ENCODE measurements around the gene SETD7. TPM values are rescaled to one million over a fixed set of nuclear protein-coding genes. Genes with fewer than 3 reads are reported as not detected.
"Not testable (repeated sequence)": the region's sequence is repeated elsewhere in the genome, so short reads cannot be mapped to it uniquely, and the experiment has no call there.

SETD7 gene
- total RNA-seq, 1 donor from 2014 or later: 11.1 TPM

DNA sequence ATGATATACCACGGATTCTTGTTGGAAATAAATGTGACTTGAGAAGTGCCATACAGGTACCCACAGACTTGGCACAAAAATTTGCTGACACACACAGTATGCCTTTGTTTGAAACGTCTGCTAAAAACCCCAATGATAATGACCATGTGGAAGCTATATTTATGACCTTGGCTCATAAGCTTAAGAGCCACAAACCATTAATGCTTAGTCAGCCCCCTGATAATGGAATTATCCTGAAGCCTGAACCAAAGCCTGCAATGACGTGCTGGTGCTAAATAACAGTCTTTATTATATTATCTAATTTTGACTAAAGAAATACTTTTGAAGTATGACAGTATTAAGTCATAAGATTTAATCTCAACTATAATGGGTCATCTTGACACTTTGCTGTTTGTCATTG lies 83.2 kb downstream of the SETD7 start:
- TF ChIP-seq, protein P1, sequence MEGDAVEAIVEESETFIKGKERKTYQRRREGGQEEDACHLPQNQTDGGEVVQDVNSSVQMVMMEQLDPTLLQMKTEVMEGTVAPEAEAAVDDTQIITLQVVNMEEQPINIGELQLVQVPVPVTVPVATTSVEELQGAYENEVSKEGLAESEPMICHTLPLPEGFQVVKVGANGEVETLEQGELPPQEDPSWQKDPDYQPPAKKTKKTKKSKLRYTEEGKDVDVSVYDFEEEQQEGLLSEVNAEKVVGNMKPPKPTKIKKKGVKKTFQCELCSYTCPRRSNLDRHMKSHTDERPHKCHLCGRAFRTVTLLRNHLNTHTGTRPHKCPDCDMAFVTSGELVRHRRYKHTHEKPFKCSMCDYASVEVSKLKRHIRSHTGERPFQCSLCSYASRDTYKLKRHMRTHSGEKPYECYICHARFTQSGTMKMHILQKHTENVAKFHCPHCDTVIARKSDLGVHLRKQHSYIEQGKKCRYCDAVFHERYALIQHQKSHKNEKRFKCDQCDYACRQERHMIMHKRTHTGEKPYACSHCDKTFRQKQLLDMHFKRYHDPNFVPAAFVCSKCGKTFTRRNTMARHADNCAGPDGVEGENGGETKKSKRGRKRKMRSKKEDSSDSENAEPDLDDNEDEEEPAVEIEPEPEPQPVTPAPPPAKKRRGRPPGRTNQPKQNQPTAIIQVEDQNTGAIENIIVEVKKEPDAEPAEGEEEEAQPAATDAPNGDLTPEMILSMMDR (IDR thresholded peaks at IDR 0.05): no peak
- peaks cover 36% of the 10 kb centered on the region for H3K36me3 Mint-ChIP-seq (ENCODE audit: low read depth)
- DNase-seq (no peak), ATAC-seq (ENCODE audit: low read depth) (no peak)
- no peak overlapping the region for H3K27ac Mint-ChIP-seq
- POLR2A ChIA-PET: no interaction called here
- peaks cover 13% of the 10 kb centered on the region for H3K9me3 Mint-ChIP-seq
- no peaks in the 10 kb centered on the region for H3K27me3 Mint-ChIP-seq
- H3K4me1 Mint-ChIP-seq: peaks cover 29% of the 10 kb centered on the region
- intact Hi-C loops (cut with micrococcal nuclease): no loop called here
- H3K4me3 Mint-ChIP-seq: no peak overlapping the region
- CTCF ChIA-PET: no interaction called here

DNA sequence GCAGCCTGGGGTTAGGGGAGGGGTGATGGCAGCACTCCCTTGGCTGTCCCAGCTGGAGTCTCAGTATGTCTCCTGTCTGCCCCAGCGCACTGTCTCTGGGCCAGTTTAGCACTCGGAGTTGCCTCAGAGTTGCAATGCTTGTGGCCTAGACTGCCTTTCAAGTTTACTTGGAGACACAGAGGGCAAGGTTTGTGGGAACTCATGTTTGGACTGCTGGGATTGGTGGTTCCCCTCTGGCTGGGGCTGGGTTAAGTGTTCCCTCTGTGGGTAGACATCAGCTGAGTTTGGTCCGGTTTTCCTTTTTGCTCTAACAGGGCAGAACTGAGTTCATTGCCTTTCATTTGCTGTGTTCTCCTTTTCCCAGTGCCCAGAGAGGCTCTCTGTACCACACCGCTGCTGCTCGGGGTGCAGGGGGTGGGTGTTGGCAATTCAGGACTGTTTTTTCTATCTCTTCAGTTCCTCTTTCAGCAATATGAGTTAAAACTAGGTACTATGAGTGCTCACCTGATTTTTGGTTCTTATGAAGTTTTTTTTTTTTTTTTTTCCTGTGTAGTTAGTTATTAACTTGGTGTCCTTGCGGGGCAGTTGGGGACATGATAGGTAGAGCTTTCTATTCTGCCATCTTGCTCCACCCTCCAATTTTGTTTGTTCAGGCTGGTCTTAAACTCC lies 84.9 kb downstream of the SETD7 start:
- ChIA-PET POLR2A (interaction anchor here (0.6 kb wide), 1 partner anchor 269 kb away, joined by 3 read pairs; no protein-coding TSS in a partner anchor), CTCF (interaction anchor here (0.6 kb wide), 1 partner anchor 55 kb away, joined by 3 read pairs; no protein-coding TSS in a partner anchor)
- Mint-ChIP-seq H3K36me3 (ENCODE audit: low read depth) (peaks cover 34% of the 10 kb centered on the region), H3K27me3 (no peaks in the 10 kb centered on the region), H3K4me3 (no peak overlapping the region), H3K9me3 (peaks cover 14% of the 10 kb centered on the region), H3K4me1 (peaks cover 30% of the 10 kb centered on the region), H3K27ac (peak overlapping the region; percentile 41)
- ATAC-seq (ENCODE audit: low read depth): peak; percentile 56
- TF ChIP-seq, protein P1 (IDR thresholded peaks at IDR 0.05): no peak
- DNase-seq: no peak
- intact Hi-C loops (cut with micrococcal nuclease): loop anchor here (2.0 kb wide), 1 partner anchor 16 kb away; the partner anchor contains the start of gene RAB33B

DNA sequence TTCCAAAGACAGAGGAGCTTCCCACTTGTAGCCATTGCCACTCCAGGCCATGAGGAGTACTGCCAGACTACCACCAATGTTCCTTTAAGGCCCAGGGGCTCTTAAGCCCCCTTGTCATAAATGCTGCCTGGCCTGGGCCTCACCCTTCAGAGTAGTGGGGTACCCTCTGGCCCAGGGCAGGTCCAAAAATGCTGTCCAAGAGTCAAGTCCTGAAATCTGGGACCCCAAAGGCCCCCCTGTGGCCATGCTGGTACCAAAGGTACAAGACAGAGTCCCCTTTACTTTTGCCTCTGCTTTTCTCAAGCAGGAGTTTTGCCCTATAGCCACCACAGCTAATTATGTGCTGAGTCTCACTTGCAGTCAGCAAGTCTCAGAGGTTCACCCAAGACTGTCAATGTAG lies 85.7 kb downstream of the SETD7 start:
- ATAC-seq (ENCODE audit: low read depth): no peak
- H3K4me1 Mint-ChIP-seq: peaks cover 30% of the 10 kb centered on the region
- no peak for DNase-seq
- no peaks in the 10 kb centered on the region for H3K27me3 Mint-ChIP-seq
- peaks cover 14% of the 10 kb centered on the region for H3K9me3 Mint-ChIP-seq
- ChIA-PET CTCF (interaction anchor here (0.6 kb wide), 1 partner anchor 54 kb away, joined by 3 read pairs; no protein-coding TSS in a partner anchor), POLR2A (no interaction called here)
- H3K36me3 Mint-ChIP-seq (ENCODE audit: low read depth): peaks cover 34% of the 10 kb centered on the region
- TF ChIP-seq, protein P1 (IDR thresholded peaks at IDR 0.05): no peak
- no peak overlapping the region for H3K4me3 Mint-ChIP-seq
- H3K27ac Mint-ChIP-seq: no peak overlapping the region
- intact Hi-C loops (cut with micrococcal nuclease): loop anchor here (2.0 kb wide), 1 partner anchor 15 kb away; the partner anchor contains the start of gene RAB33B

DNA sequence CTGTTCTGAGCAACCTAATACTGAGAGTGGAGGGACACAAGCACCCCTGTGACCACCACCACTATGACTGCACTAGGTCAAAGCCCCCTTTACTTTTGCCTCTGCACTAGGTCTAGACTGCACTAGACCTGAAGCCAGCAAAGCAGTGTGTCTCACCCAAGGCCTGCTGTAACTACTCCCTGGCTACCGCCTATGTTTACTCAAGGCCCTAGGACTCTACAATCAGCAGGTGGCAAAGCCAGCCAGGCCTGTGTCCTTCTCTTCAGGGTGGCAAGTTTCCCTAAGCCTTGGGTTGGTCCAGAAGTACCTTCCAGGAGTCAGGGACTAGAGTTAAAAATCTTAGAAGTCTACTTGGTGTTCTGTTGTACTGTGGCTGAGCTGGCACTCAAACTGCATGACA lies 86.2 kb downstream of the SETD7 start:
- no peaks in the 10 kb centered on the region for H3K27me3 Mint-ChIP-seq
- CTCF ChIA-PET: no interaction called here

DNA sequence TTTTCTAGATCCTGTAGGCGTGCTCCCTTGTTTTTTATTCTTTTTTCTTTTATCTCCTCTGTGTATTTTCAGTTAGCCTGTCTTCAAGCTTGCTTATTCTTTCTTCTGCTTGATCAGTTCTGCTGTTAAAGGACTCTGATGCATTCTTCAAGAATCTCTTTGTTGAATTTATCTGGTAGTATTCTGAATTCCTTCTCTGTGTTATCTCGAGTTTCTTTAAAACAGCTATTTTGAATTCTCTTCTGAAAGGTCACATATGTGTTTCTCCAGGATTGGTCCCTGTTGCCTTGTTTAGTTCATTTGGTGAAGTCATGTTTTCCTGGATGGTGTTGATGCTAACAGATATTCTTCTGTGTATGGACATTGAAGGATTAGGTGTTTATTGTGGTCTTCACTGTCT lies 86.8 kb downstream of the SETD7 start:
- Mint-ChIP-seq H3K4me3 (no peak overlapping the region), H3K27me3 (no peaks in the 10 kb centered on the region), H3K27ac (no peak overlapping the region), H3K9me3 (peaks cover 14% of the 10 kb centered on the region), H3K4me1 (peaks cover 33% of the 10 kb centered on the region), H3K36me3 (ENCODE audit: low read depth) (peaks cover 36% of the 10 kb centered on the region)
- intact Hi-C loops (cut with micrococcal nuclease): no loop called here
- ATAC-seq (ENCODE audit: low read depth) (no peak), DNase-seq (no peak)
- ChIA-PET CTCF (no interaction called here), POLR2A (no interaction called here)
- TF ChIP-seq, protein P1 (IDR thresholded peaks at IDR 0.05): no peak

More for the DNA sequence above, 86.2 kb downstream of the SETD7 start:
- DNase-seq (no peak), ATAC-seq (ENCODE audit: low read depth) (no peak)
- intact Hi-C loops (cut with micrococcal nuclease): loop anchor here (2.0 kb wide), 1 partner anchor 15 kb away; the partner anchor contains the start of gene RAB33B
- TF ChIP-seq, protein P1 (IDR thresholded peaks at IDR 0.05): no peak
- Mint-ChIP-seq H3K36me3 (ENCODE audit: low read depth) (peaks cover 36% of the 10 kb centered on the region), H3K4me1 (peaks cover 33% of the 10 kb centered on the region), H3K4me3 (no peak overlapping the region), H3K9me3 (peaks cover 14% of the 10 kb centered on the region), H3K27ac (no peak overlapping the region)
- POLR2A ChIA-PET: no interaction called here

DNA sequence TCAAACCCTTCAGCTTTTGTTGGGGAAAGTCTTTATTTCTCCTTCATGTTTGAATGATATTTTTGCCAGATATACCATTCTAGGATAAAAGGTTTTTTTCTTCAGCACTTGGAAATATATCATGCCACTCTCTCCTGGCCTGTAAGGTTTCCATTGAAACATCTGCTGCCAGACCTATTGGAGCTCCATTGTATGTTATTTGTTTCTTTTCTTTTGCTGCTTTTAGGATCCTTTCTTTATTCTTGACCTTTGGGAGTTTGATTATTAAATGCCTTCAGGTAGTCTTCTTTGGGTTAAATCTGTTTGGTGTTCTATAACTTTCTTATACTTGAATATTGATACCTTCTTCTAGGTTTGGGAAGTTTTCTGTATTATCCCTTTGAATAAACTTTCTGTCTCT lies 87.3 kb downstream of the SETD7 start:
- Mint-ChIP-seq H3K9me3 (peaks cover 14% of the 10 kb centered on the region), H3K36me3 (ENCODE audit: low read depth) (peaks cover 33% of the 10 kb centered on the region), H3K4me1 (peaks cover 33% of the 10 kb centered on the region)
- H3K27me3 Mint-ChIP-seq; CTCF ChIA-PET; intact Hi-C loops (cut with micrococcal nuclease); H3K27ac Mint-ChIP-seq; H3K4me3 Mint-ChIP-seq; ATAC-seq (ENCODE audit: low read depth); DNase-seq: not testable (repeated sequence)
- POLR2A ChIA-PET: interaction anchor here (1.0 kb wide), 1 partner anchor 15 kb away, joined by 7 read pairs; the partner anchor contains the start of gene RAB33B

Measured in activated B cell treated with CpG ODN at 0.5 μM for 24 hours (primary cell).